PC-3 (cell line): Measurements from ENCODE around the gene SHCBP1L. TPM values are rescaled to one million over a fixed set of nuclear protein-coding genes. Genes with fewer than 3 reads are reported as not detected.

ENCODE experiments used
- ATAC-seq: fragments of 200-7000 bp; cut with Tn5 transposase; 2 replicates; pipeline ENCODE4 v1.9.1; 2020; ENCODE audit warnings: mild to moderate bottlenecking, moderate library complexity
- BruUV-seq: library from RNA; stranded (reverse); fragments of 400-500 nt; replicated peaks from 2 replicates; lab custom pipeline; 2021; lab: Mats Ljungman, UMichigan
- CTCF ChIA-PET: fragments of 300-600 bp; sonication (Branson Sonifier 250); formaldehyde crosslinking; loops from one replicate; lab custom pipeline; 2022; ENCODE audit warnings: antibody characterized with exemption; lab: Charles Lee
- POLR2A ChIA-PET: fragments of 300-600 bp; sonication (Branson Sonifier 250); formaldehyde crosslinking; loops from one replicate; lab custom pipeline; 2022; ENCODE audit warnings: antibody characterized with exemption; ENCODE audit not compliant: unreplicated experiment; lab: Charles Lee
- DNase-seq: peaks from one replicate; pipeline ENCODE4 v3.0.0-alpha.2; 2015
- H2AFZ ChIP-seq: fragments of 300-600 bp; sonication (generic); 2 replicates; pipeline ENCODE4 v1.6.0; 2016; ENCODE audit warnings: antibody characterized with exemption, low read length
- H3F3A ChIP-seq: fragments of 300-600 bp; sonication (generic); one replicate; pipeline ENCODE4 v1.6.0; 2017; ENCODE audit warnings: antibody characterized with exemption, low read length, control low read depth, mild to moderate bottlenecking; ENCODE audit not compliant: unreplicated experiment
- H3K27ac ChIP-seq: fragments of 300-600 bp; sonication (generic); 2 replicates; pipeline ENCODE4 v1.5.1; 2016; ENCODE audit warnings: mild to moderate bottlenecking, low read length
- H3K27me3 ChIP-seq: fragments of 300-600 bp; sonication (generic); 2 replicates; pipeline ENCODE4 v1.6.1; 2016; ENCODE audit warnings: low read length, mixed read lengths
- H3K36me3 ChIP-seq: fragments of 300-600 bp; sonication (generic); 2 replicates; pipeline ENCODE4 v1.6.1; 2016; ENCODE audit warnings: low read depth, mixed run types, low read length, mixed read lengths
- H3K4me1 ChIP-seq: fragments of 300-600 bp; sonication (generic); 2 replicates; pipeline ENCODE4 v1.5.1; 2016; ENCODE audit warnings: low read length; ENCODE audit not compliant: insufficient read depth
- H3K4me2 ChIP-seq: fragments of 300-600 bp; sonication (generic); 2 replicates; pipeline ENCODE4 v1.6.0; 2016; ENCODE audit warnings: low read length
- H3K4me3 ChIP-seq: fragments of 300-600 bp; sonication (generic); 2 replicates; pipeline ENCODE4 v1.5.1; 2016; ENCODE audit warnings: mild to moderate bottlenecking, low read length, mixed read lengths
- H3K79me2 ChIP-seq: fragments of 300-600 bp; sonication (generic); 2 replicates; pipeline ENCODE4 v1.6.1; 2017; ENCODE audit warnings: low read length, mixed read lengths
- H3K9ac ChIP-seq: fragments of 300-600 bp; sonication (generic); 2 replicates; pipeline ENCODE4 v1.6.0; 2016; ENCODE audit warnings: mild to moderate bottlenecking, low read length
- H3K9me2 ChIP-seq: fragments of 300-600 bp; sonication (generic); replicated peaks from 2 replicates; pipeline ENCODE4 v1.6.1; 2016; ENCODE audit warnings: mixed run types, low read length, mixed read lengths
- H3K9me3 ChIP-seq: fragments of 300-600 bp; sonication (generic); 2 replicates; pipeline ENCODE4 v1.6.1; 2016; ENCODE audit warnings: low read length, mixed read lengths
- H4K20me1 ChIP-seq: fragments of 300-600 bp; sonication (generic); 2 replicates; pipeline ENCODE4 v1.6.1; 2016; ENCODE audit warnings: low read length, mixed read lengths
- EZH2 ChIP-seq: fragments of 300-600 bp; sonication (generic); IDR thresholded peaks from one replicate; pipeline ENCODE4 v1.6.1; 2017; ENCODE audit warnings: antibody characterized with exemption, mild to moderate bottlenecking, low read length; ENCODE audit not compliant: unreplicated experiment
- EZH2phosphoT487 ChIP-seq: fragments of 300-600 bp; sonication (generic); IDR thresholded peaks from 2 replicates; pipeline ENCODE4 v1.6.1; 2018; ENCODE audit warnings: mild to moderate bottlenecking, antibody characterized with exemption, low read length, borderline replicate concordance
- intact Hi-C: fragments of 100-400 bp; cut with micrococcal nuclease; formaldehyde crosslinking; loops from 2 replicates; pipeline ENCODE4 v1.9.0; 2023
- total RNA-seq: library from RNA; depleted of rRNA; stranded (reverse); fragments of >200 nt; gene quantifications from 2 replicates; pipeline ENCODE4 v1.2.3, GENCODE V29; 2014
- TF ChIP-seq, protein P1 (sequence below): fragments of 300-600 bp; sonication (generic); conservative IDR thresholded peaks from 2 replicates; pipeline ENCODE4 v1.5.1; 2017; ENCODE audit warnings: antibody characterized with exemption, low read depth, mild to moderate bottlenecking, low read length

The SHCBP1L gene
- total RNA-seq, 1 experiment from 2014 or later: not detected

DNA sequence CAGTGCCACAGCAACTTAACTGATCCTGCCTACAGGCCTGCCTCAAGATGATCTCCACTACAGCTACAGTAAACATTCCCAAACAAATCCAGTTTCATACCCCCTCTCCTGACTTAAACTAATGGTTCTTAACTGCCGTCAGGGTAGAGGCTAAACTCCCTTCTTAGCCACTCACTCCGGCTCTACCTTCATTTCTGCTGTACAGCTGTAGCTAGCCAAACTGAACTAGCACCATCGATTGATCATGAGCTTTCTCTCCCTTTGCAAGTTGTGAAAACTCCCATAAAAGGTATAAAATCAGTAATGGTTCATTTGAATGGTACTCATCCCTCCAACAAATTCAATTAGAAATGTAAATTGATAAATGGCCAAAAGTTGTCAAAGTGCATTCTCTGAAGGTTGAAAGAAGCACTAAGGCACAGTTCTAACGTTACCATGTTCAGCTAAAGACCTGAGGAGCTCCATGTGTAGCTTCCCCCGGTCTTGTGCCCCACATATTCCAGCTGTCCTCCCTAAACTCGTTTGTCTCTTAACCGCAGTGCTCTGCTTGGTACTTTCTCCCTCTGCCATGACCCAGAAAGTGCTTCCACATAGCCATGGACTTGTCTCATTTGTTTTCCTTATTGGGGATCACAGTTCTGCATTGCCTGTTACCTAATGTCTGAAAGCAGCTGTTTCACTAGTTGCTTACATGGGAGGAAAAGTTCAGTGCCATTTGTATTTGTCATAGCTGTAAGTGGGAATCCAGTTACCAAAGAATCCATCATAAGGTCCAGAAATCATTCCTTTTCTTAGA, 64.0 kb downstream of the SHCBP1L start:
- intact Hi-C loops: no loop called here
- TF ChIP-seq, protein P1, sequence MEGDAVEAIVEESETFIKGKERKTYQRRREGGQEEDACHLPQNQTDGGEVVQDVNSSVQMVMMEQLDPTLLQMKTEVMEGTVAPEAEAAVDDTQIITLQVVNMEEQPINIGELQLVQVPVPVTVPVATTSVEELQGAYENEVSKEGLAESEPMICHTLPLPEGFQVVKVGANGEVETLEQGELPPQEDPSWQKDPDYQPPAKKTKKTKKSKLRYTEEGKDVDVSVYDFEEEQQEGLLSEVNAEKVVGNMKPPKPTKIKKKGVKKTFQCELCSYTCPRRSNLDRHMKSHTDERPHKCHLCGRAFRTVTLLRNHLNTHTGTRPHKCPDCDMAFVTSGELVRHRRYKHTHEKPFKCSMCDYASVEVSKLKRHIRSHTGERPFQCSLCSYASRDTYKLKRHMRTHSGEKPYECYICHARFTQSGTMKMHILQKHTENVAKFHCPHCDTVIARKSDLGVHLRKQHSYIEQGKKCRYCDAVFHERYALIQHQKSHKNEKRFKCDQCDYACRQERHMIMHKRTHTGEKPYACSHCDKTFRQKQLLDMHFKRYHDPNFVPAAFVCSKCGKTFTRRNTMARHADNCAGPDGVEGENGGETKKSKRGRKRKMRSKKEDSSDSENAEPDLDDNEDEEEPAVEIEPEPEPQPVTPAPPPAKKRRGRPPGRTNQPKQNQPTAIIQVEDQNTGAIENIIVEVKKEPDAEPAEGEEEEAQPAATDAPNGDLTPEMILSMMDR: no peak
- TF ChIP-seq EZH2phosphoT487: no peak
- TF ChIP-seq EZH2: no peak
- no peaks in the 10 kb centered on the region for H3K9me3 ChIP-seq
- ATAC-seq (no peak; the same call in 1 of the 2 replicates), DNase-seq (no peak)
- peaks cover 39% of the 10 kb centered on the region for H3K36me3 ChIP-seq
- H4K20me1 ChIP-seq: no peaks in the 10 kb centered on the region
- peaks cover 4% of the 10 kb centered on the region for H3F3A ChIP-seq
- no peaks in the 10 kb centered on the region for H3K9me2 ChIP-seq
- no peak overlapping the region for H3K4me2 ChIP-seq
- CTCF ChIA-PET: no interaction called here
- POLR2A ChIA-PET: interaction anchor here (0.8 kb wide), 1 partner anchor 227 kb away, joined by 5 read pairs; no protein-coding TSS in a partner anchor
- no peaks in the 10 kb centered on the region for H3K79me2 ChIP-seq
- H3K27ac ChIP-seq: no peak overlapping the region
- no peak overlapping the region for H3K4me3 ChIP-seq
- no peak overlapping the region for H2AFZ ChIP-seq
- H3K27me3 ChIP-seq: no peaks in the 10 kb centered on the region
- BruUV-seq: no TSS peak
- H3K9ac ChIP-seq: no peak overlapping the region
- no peaks in the 10 kb centered on the region for H3K4me1 ChIP-seq

DNA sequence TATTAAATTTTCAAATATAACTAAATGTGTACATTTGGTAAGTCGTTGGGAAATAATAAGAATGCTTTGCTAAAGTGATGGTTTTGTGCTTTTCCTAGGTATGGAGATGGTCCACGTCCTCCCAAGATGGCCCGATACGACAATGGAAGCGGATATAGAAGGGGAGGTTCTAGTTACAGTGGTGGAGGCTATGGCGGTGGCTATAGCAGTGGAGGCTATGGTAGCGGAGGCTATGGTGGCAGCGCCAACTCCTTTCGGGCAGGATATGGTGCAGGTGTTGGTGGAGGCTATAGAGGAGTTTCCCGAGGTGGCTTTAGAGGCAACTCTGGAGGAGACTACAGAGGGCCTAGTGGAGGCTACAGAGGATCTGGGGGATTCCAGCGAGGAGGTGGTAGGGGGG, 66.0 kb downstream of the SHCBP1L start:
- Histone ChIP-seq H3K4me1 (no peaks in the 10 kb centered on the region), H3F3A (peaks cover 4% of the 10 kb centered on the region), H2AFZ (no peak overlapping the region), H4K20me1 (no peaks in the 10 kb centered on the region), H3K27ac (no peak overlapping the region), H3K79me2 (no peaks in the 10 kb centered on the region), H3K27me3 (no peaks in the 10 kb centered on the region), H3K9me2 (no peaks in the 10 kb centered on the region), H3K9ac (no peak overlapping the region), H3K4me3 (no peak overlapping the region), H3K36me3 (peaks cover 54% of the 10 kb centered on the region), H3K9me3 (no peaks in the 10 kb centered on the region), H3K4me2 (no peak overlapping the region)
- intact Hi-C loops: no loop called here
- DNase-seq (no peak), ATAC-seq (no peak)
- ChIA-PET CTCF (no interaction called here), POLR2A (no interaction called here)
- no TSS peak for BruUV-seq
- TF ChIP-seq EZH2 (no peak), EZH2phosphoT487 (no peak)
- TF ChIP-seq, protein P1: no peak

DNA sequence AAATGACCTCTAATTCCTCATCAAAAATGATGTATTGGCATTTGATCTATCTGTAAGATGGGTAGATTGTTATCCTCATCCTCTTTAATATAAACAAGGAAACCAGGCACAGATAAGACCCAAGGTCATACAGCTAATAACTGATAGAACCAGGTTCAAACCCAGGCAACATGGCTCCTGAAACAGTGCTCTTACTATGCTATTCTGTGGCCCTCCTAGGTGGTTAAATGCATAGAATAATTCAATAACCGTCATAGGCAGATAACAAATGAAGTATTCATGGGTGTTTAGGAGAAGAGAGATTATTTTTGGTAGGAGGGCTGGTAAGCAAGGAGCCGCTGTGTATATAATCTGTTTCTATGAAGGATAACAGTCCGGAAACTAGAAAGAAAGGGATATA, 67.4 kb downstream of the SHCBP1L start:
- Histone ChIP-seq H3K9ac (no peak overlapping the region), H3F3A (peaks cover 4% of the 10 kb centered on the region), H3K79me2 (no peaks in the 10 kb centered on the region), H3K9me3 (no peaks in the 10 kb centered on the region), H3K27me3 (no peaks in the 10 kb centered on the region), H3K27ac (no peak overlapping the region), H3K9me2 (no peaks in the 10 kb centered on the region), H2AFZ (no peak overlapping the region), H3K36me3 (peaks cover 68% of the 10 kb centered on the region), H3K4me2 (no peak overlapping the region), H3K4me1 (no peaks in the 10 kb centered on the region), H3K4me3 (no peak overlapping the region), H4K20me1 (no peaks in the 10 kb centered on the region)
- DNase-seq (no peak), ATAC-seq (no peak)
- intact Hi-C loops: no loop called here
- CTCF ChIA-PET: no interaction called here
- POLR2A ChIA-PET: no interaction called here
- TF ChIP-seq EZH2: no peak
- TF ChIP-seq, protein P1: no peak
- no peak for TF ChIP-seq EZH2phosphoT487
- BruUV-seq: no TSS peak
